ENCODE measurements around the gene SET.

SET gene

GRCh38 chr9:128712451-128713410, 23.7 kb downstream of the SET start:
- DNase-seq (ENCODE audit: low read depth in 2 of 2): no peak

GRCh38 chr9:128713411-128713780, 24.4 kb downstream of the SET start:
- DNase-seq (ENCODE audit: low read depth in 2 of 2): no peak

GRCh38 chr9:128713941-128714573, 25.0 kb downstream of the SET start:
- DNase-seq (ENCODE audit: low read depth in 2 of 2): no peak

GRCh38 chr9:128714586-128715435, 25.8 kb downstream of the SET start:
- no peak for DNase-seq (ENCODE audit: low read depth in 2 of 2)

GRCh38 chr9:128715436-128715750, 26.4 kb downstream of the SET start:
- DNase-seq (ENCODE audit: low read depth in 2 of 2): no peak

GRCh38 chr9:128716581-128717254, 27.7 kb downstream of the SET start:
- no peak for DNase-seq (ENCODE audit: low read depth in 2 of 2)

- DNase-seq (ENCODE audit: low read depth in 2 of 2): no peak
Measured at GRCh38 chr9:128718047-128718446, 29.0 kb downstream of the SET start.

- no peak for DNase-seq (ENCODE audit: low read depth in 2 of 2)
Measured at GRCh38 chr9:128718475-128718874, 29.5 kb downstream of the SET start.

GRCh38 chr9:128719919-128720605, 31.0 kb downstream of the SET start:
- DNase-seq (ENCODE audit: low read depth in 2 of 2): no peak

- no peak for DNase-seq (ENCODE audit: low read depth in 2 of 2)
Measured at GRCh38 chr9:128720841-128721486, 31.9 kb downstream of the SET start.

- no peak for DNase-seq (ENCODE audit: low read depth in 2 of 2)
Measured at GRCh38 chr9:128721487-128722010, 32.5 kb downstream of the SET start.

GRCh38 chr9:128722380-128723351, 33.6 kb downstream of the SET start:
- no peak for DNase-seq (ENCODE audit: low read depth in 2 of 2)

- no peak for DNase-seq (ENCODE audit: low read depth in 2 of 2)
Measured at GRCh38 chr9:128723352-128723865, 34.4 kb downstream of the SET start.

GRCh38 chr9:128723866-128724743, 35.1 kb downstream of the SET start, which contains the start of gene ZDHHC12:
Gene ZDHHC12 (minus strand): TSS chr9:128724127. CDS start chr9:128724093, 34 bp downstream.
- peak; percentile 97 to 98 for DNase-seq (ENCODE audit: low read depth in 2 of 2)

GRCh38 chr9:128724744-128725211, 35.8 kb downstream of the SET start:
- peak; percentile 23 to 36 for DNase-seq (ENCODE audit: low read depth in 2 of 2)

GRCh38 chr9:128727640-128728248, 38.7 kb downstream of the SET start:
- no peak for DNase-seq (ENCODE audit: low read depth in 2 of 2)

- DNase-seq (ENCODE audit: low read depth in 2 of 2): no peak
Measured at GRCh38 chr9:128728298-128728697, 39.3 kb downstream of the SET start.
